WTC11 (cell line): ENCODE results near the gene NLGN1. TPM values are rescaled to one million over a fixed set of nuclear protein-coding genes. Genes with fewer than 3 reads are reported as not detected.

Source experiments
- ATAC-seq: fragments of 200-7000 bp; cut with Tn5 transposase; 2 replicates; pipeline ENCODE4 v1.10.0; 2021; ENCODE audit warnings: mild to moderate bottlenecking, moderate library complexity
- CTCF ChIA-PET: fragments of 300-600 bp; sonication (Branson Sonifier 250); formaldehyde crosslinking; loops from one replicate; lab custom pipeline; 2021; ENCODE audit warnings: antibody characterized with exemption; lab: Charles Lee
- POLR2A ChIA-PET: fragments of 350-600 bp; sonication (Branson Sonifier 250); formaldehyde crosslinking; loops from one replicate; lab custom pipeline; 2021; ENCODE audit warnings: antibody characterized with exemption; lab: Charles Lee
- DNase-seq: peaks from one replicate; pipeline ENCODE4 v3.0.0; 2021; ENCODE audit warnings: low spot score
- H3K27ac Mint-ChIP-seq: 2 replicates; pipeline ENCODE4 v1.8.0; 2021; ENCODE audit warnings: mixed read lengths
- H3K27me3 Mint-ChIP-seq: 2 replicates; pipeline ENCODE4 v1.8.0; 2021; ENCODE audit warnings: low read depth, mild to moderate bottlenecking, moderate library complexity, mixed read lengths
- H3K36me3 Mint-ChIP-seq: 2 replicates; pipeline ENCODE4 v1.8.0; 2021; ENCODE audit warnings: mixed read lengths
- H3K4me1 Mint-ChIP-seq: 2 replicates; pipeline ENCODE4 v1.8.0; 2022; ENCODE audit warnings: mixed read lengths
- H3K4me3 Mint-ChIP-seq: 2 replicates; pipeline ENCODE4 v1.8.0; 2021; ENCODE audit warnings: mild to moderate bottlenecking, moderate library complexity, mixed read lengths
- H3K9me3 Mint-ChIP-seq: 2 replicates; pipeline ENCODE4 v1.8.0; 2021; ENCODE audit warnings: mixed read lengths
- AR ChIP-seq: fragments of 250-450 bp; sonication (Bioruptor Pico); IDR thresholded peaks from 2 replicates; pipeline ENCODE4 v1.9.0; 2021; ENCODE audit warnings: mild to moderate bottlenecking
- E2F4 ChIP-seq: sonication (generic); formaldehyde crosslinking; IDR thresholded peaks from 2 replicates; pipeline ENCODE4 v1.8.1; 2022; ENCODE audit warnings: low read depth, mild to moderate bottlenecking, moderate library complexity, missing genetic modification reagents, borderline replicate concordance
- HMGA2 ChIP-seq: fragments of 250-450 bp; sonication (Bioruptor Pico); IDR thresholded peaks from 2 replicates; pipeline ENCODE4 v1.4.0; 2021; ENCODE audit warnings: mild to moderate bottlenecking, moderate library complexity
- HMGXB4 ChIP-seq: sonication (generic); formaldehyde crosslinking; IDR thresholded peaks from 2 replicates; pipeline ENCODE4 v1.8.1; 2023; ENCODE audit warnings: mild to moderate bottlenecking, moderate library complexity, missing genetic modification reagents
- PRDM15 ChIP-seq: sonication (generic); formaldehyde crosslinking; IDR thresholded peaks from 2 replicates; pipeline ENCODE4 v1.8.0; 2022; ENCODE audit warnings: missing genetic modification reagents
- RELA ChIP-seq: sonication (generic); formaldehyde crosslinking; IDR thresholded peaks from 2 replicates; pipeline ENCODE4 v1.8.1; 2022; ENCODE audit warnings: missing genetic modification reagents, mild to moderate bottlenecking, borderline replicate concordance
- TEAD1 ChIP-seq: sonication (generic); formaldehyde crosslinking; IDR thresholded peaks from 2 replicates; pipeline ENCODE4 v1.8.0; 2022; ENCODE audit warnings: mild to moderate bottlenecking, missing genetic modification reagents
- ZBTB21 ChIP-seq: sonication (generic); formaldehyde crosslinking; IDR thresholded peaks from 2 replicates; pipeline ENCODE4 v1.8.1; 2023; ENCODE audit warnings: mild to moderate bottlenecking, missing genetic modification reagents, borderline replicate concordance
- ZBTB43 ChIP-seq: sonication (generic); formaldehyde crosslinking; IDR thresholded peaks from 2 replicates; pipeline ENCODE4 v1.8.1; 2023; ENCODE audit warnings: mild to moderate bottlenecking, missing genetic modification reagents
- ZMAT4 ChIP-seq: fragments of 250-450 bp; sonication (Bioruptor Pico); IDR thresholded peaks from 2 replicates; pipeline ENCODE4 v1.9.0; 2021; ENCODE audit warnings: mild to moderate bottlenecking
- total RNA-seq: library from RNA; stranded (reverse); gene quantifications from 3 replicates; pipeline ENCODE4 v1.2.3, GENCODE V29; 2021
- TF ChIP-seq, protein P1 (sequence below): sonication (generic); formaldehyde crosslinking; IDR thresholded peaks from 2 replicates; pipeline ENCODE4 v1.8.1; 2022; ENCODE audit warnings: missing genetic modification reagents, borderline replicate concordance
- TF ChIP-seq, protein P2 (sequence below): fragments of 250-450 bp; sonication (Bioruptor Pico); IDR thresholded peaks from 2 replicates; pipeline ENCODE4 v2.1.2; 2022; ENCODE audit warnings: mild to moderate bottlenecking, moderate library complexity

NLGN1 gene
- total RNA-seq, 1 experiment from 2014 or later = 12.4 TPM

DNA sequence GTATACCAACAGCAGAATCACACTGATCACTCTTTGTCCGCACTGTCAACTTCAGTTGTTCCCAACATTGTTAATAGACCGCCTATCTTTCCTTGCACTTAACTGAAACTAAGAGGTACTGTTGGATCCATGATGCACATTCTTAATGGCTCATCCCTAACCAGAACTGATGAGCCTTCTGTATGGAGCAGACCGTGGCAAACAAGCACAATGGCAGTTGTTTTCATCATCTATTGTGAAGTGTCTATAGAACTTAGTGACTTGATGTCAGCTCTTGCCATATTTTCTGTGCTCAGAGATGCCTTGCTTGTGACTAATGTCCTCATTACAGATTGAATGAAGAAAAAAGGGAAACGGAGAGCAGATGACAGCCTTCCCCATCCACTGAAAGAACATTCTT, 347.4 kb downstream of the NLGN1 start:
- Mint-ChIP-seq H3K27me3 (no peaks in the 10 kb centered on the region), H3K4me3 (no peak overlapping the region), H3K27ac (no peak overlapping the region), H3K4me1 (peaks cover 15% of the 10 kb centered on the region), H3K9me3 (peaks cover 6% of the 10 kb centered on the region), H3K36me3 (peaks cover 4% of the 10 kb centered on the region)
- ChIA-PET POLR2A (no interaction called here), CTCF (no interaction called here)
- ATAC-seq = no peak
- TF ChIP-seq HMGXB4 (CRISPR knock-in tag) (no peak), ZBTB43 (CRISPR knock-in tag) (no peak), HMGA2 (no peak), ZBTB21 (CRISPR knock-in tag) (no peak), ZMAT4 (CRISPR knock-in tag) (no peak), PRDM15 (CRISPR knock-in tag) (no peak), AR (no peak), E2F4 (CRISPR knock-in tag) (no peak)
- TF ChIP-seq, protein P1, sequence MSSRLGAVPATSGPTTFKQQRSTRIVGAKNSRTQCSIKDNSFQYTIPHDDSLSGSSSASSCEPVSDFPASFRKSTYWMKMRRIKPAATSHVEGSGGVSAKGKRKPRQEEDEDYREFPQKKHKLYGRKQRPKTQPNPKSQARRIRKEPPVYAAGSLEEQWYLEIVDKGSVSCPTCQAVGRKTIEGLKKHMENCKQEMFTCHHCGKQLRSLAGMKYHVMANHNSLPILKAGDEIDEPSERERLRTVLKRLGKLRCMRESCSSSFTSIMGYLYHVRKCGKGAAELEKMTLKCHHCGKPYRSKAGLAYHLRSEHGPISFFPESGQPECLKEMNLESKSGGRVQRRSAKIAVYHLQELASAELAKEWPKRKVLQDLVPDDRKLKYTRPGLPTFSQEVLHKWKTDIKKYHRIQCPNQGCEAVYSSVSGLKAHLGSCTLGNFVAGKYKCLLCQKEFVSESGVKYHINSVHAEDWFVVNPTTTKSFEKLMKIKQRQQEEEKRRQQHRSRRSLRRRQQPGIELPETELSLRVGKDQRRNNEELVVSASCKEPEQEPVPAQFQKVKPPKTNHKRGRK (CRISPR knock-in tag) = no peak
- no peak for DNase-seq

- POLR2A ChIA-PET = no interaction called here
- Mint-ChIP-seq H3K27me3 (no peaks in the 10 kb centered on the region), H3K27ac (no peak overlapping the region), H3K4me3 (no peak overlapping the region), H3K36me3 (no peaks in the 10 kb centered on the region), H3K9me3 (no peaks in the 10 kb centered on the region), H3K4me1 (peaks cover 18% of the 10 kb centered on the region)
- DNase-seq = no peak
- CTCF ChIA-PET = no interaction called here
- no peak for ATAC-seq
- TF ChIP-seq RELA (no peak), TEAD1 (CRISPR knock-in tag) (no peak), HMGA2 (no peak)
- TF ChIP-seq, protein P2, sequence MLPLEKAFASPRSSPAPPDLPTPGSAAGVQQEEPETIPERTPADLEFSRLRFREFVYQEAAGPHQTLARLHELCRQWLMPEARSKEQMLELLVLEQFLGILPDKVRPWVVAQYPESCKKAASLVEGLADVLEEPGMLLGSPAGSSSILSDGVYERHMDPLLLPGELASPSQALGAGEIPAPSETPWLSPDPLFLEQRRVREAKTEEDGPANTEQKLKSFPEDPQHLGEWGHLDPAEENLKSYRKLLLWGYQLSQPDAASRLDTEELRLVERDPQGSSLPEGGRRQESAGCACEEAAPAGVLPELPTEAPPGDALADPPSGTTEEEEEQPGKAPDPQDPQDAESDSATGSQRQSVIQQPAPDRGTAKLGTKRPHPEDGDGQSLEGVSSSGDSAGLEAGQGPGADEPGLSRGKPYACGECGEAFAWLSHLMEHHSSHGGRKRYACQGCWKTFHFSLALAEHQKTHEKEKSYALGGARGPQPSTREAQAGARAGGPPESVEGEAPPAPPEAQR (CRISPR knock-in tag) = no peak
These were observed 348.6 kb downstream of the NLGN1 start for GRCh38 chr3:173745952-173746682.
